B cell (primary cell): ENCODE results near the gene VIPR2. TPM values are rescaled to one million over a fixed set of nuclear protein-coding genes. Genes with fewer than 3 reads are reported as not detected.

ENCODE experiments used
- ATAC-seq: fragments of 200-7000 bp; cut with Tn5 transposase; one replicate; pipeline ENCODE4 v1.10.0; 2021; ENCODE audit warnings: low read depth, mild to moderate bottlenecking, moderate number of reproducible peaks, moderate library complexity
- CTCF ChIA-PET: fragments of 350-600 bp; sonication (Branson Sonifier 250); formaldehyde crosslinking; loops from one replicate; lab custom pipeline; 2021; ENCODE audit warnings: antibody characterized with exemption, inconsistent platforms; lab: Charles Lee
- POLR2A ChIA-PET: fragments of 350-600 bp; sonication (Branson Sonifier 250); formaldehyde crosslinking; loops from one replicate; lab custom pipeline; 2021; ENCODE audit warnings: antibody characterized with exemption; lab: Charles Lee
- DNase-seq: peaks from one replicate; pipeline ENCODE4 v3.0.0; 2013
- H2AFZ ChIP-seq: 2 replicates; pipeline ENCODE4 v1.6.1; 2012; ENCODE audit warnings: mild to moderate bottlenecking, low read depth, low read length; ENCODE audit not compliant: insufficient read depth, poor library complexity, severe bottlenecking
- H3K27ac ChIP-seq, 2 donors: 1 replicate in 1 of 2; 2 replicates in 1 of 2; pipeline ENCODE4 v1.5.1; 2012 to 2013; ENCODE audit warnings: low read length in 2 of 2, mild to moderate bottlenecking in 2 of 2, moderate library complexity in 1 of 2
- H3K27me3 ChIP-seq, 4 experiments: fragments of 200-600 bp in 1 of 4; sonication (generic) in 1 of 4; replicated peaks in 1 of 4; 1 replicate in 2 of 4; 2 replicates in 2 of 4; pipeline versions ENCODE4 v1.6.1 to v1.7.0; 2013 to 2016; ENCODE audit warnings: low read length in 3 of 4, mild to moderate bottlenecking in 2 of 4, mixed read lengths in 1 of 4, moderate library complexity in 1 of 4; ENCODE audit not compliant: insufficient read depth in 4 of 4, control insufficient read depth in 3 of 4; ENCODE audit errors: control extremely low read depth in 1 of 4
- H3K36me3 ChIP-seq, 2 experiments: replicated peaks in 1 of 2; 1 replicate in 1 of 2; 2 replicates in 1 of 2; pipeline versions ENCODE4 v1.6.1 to v1.7.1; 2013; ENCODE audit warnings: low read length in 1 of 2; ENCODE audit not compliant: insufficient read depth in 2 of 2, control insufficient read depth in 1 of 2; ENCODE audit errors: control extremely low read depth in 1 of 2, extremely low read depth in 1 of 2
- H3K4me1 ChIP-seq, 2 donors: fragments of 200-600 bp in 1 of 2; sonication (generic) in 1 of 2; 1 replicate in 1 of 2; 2 replicates in 1 of 2; pipeline versions ENCODE4 v1.5.1 to v1.6.1; 2013 to 2017; ENCODE audit warnings: low read length in 2 of 2; ENCODE audit not compliant: control insufficient read depth in 2 of 2, insufficient read depth in 2 of 2
- H3K4me2 ChIP-seq: replicated peaks from 2 replicates; pipeline ENCODE3; 2012; ENCODE audit warnings: mild to moderate bottlenecking, low read depth, low read length; ENCODE audit not compliant: poor library complexity, severe bottlenecking
- H3K4me3 ChIP-seq, 5 experiments: fragments of 200-600 bp in 1 of 5; sonication (generic) in 1 of 5; 1 replicate in 3 of 5; 2 replicates in 2 of 5; pipeline versions ENCODE4 v1.5.1 to v1.7.0; 2011 to 2016; ENCODE audit warnings: low read length in 4 of 5, mild to moderate bottlenecking in 4 of 5, low read depth in 2 of 5, control low read depth in 1 of 5, moderate library complexity in 1 of 5; ENCODE audit not compliant: insufficient read depth in 1 of 5; ENCODE audit errors: control extremely low read depth in 1 of 5, extremely low read depth in 1 of 5
- H3K79me2 ChIP-seq: fragments of 200-600 bp; sonication (generic); one replicate; pipeline ENCODE4 v1.6.0; 2016; ENCODE audit warnings: low read length; ENCODE audit not compliant: control insufficient read depth, insufficient read depth
- H3K9ac ChIP-seq: fragments of 200-600 bp; sonication (generic); 2 replicates; pipeline ENCODE4 v1.6.1; 2017; ENCODE audit warnings: mild to moderate bottlenecking, low read length, moderate library complexity
- H3K9me3 ChIP-seq, 3 donors: one replicate each; pipeline versions ENCODE4 v1.6.1 to v1.7.1; 2013; ENCODE audit warnings: low read length in 2 of 3; ENCODE audit not compliant: control insufficient read depth in 2 of 3, insufficient read depth in 1 of 3; ENCODE audit errors: control extremely low read depth in 1 of 3
- H4K20me1 ChIP-seq: 2 replicates; pipeline ENCODE4 v1.6.0; 2012; ENCODE audit warnings: mild to moderate bottlenecking, low read length; ENCODE audit not compliant: insufficient read depth, control insufficient read depth, poor library complexity, severe bottlenecking
- H3K27ac Mint-ChIP-seq: one replicate; pipeline ENCODE4 v1.8.0; 2021; ENCODE audit warnings: mixed read lengths
- H3K27me3 Mint-ChIP-seq: one replicate; pipeline ENCODE4 v1.8.0; 2021; ENCODE audit warnings: mixed read lengths
- H3K4me1 Mint-ChIP-seq: one replicate; pipeline ENCODE4 v1.8.0; 2021; ENCODE audit warnings: mixed read lengths
- H3K4me3 Mint-ChIP-seq: one replicate; pipeline ENCODE4 v1.8.0; 2021; ENCODE audit warnings: mixed read lengths
- H3K9me3 Mint-ChIP-seq: one replicate; pipeline ENCODE4 v1.8.0; 2022; ENCODE audit warnings: mixed read lengths; ENCODE audit not compliant: insufficient read depth
- EZH2 ChIP-seq: IDR thresholded peaks from 2 replicates; pipeline ENCODE4 v1.6.1; 2012; ENCODE audit warnings: borderline replicate concordance, low read depth, mild to moderate bottlenecking, moderate library complexity, low read length; ENCODE audit not compliant: insufficient read depth, poor library complexity, severe bottlenecking
- WGBS: methylation state at CpG from one replicate; pipeline ENCODE4 v1.1.5; 2013; ENCODE audit warnings: missing lambda C conversion rate; ENCODE audit not compliant: insufficient coverage; 5-methylcytosine and 5-hydroxymethylcytosine counted together
- intact Hi-C: fragments of 100-400 bp; cut with micrococcal nuclease; formaldehyde crosslinking; loops from one replicate; pipeline ENCODE4 v1.10.0; 2022
- polyA plus RNA-seq: library from polyadenylated mRNA; depleted of rRNA; stranded (reverse); fragments of >200 nt; gene quantifications from 2 replicates; pipeline ENCODE4 v1.2.3, GENCODE V29; 2012
- total RNA-seq, 2 donors: library from RNA; stranded (reverse); fragments of 120-200 nt in 1 of 2; gene quantifications; 1 replicate in 1 of 2; 2 replicates in 1 of 2; pipeline versions ENCODE4 v1.2.3 to v1.2.4, GENCODE V29; 2013 to 2022
- TF ChIP-seq, protein P1 (sequence below): fragments of 200-600 bp; IDR thresholded peaks from one replicate; pipeline ENCODE4 v1.8.0; 2022; ENCODE audit warnings: antibody characterized with exemption, mild to moderate bottlenecking

VIPR2 gene
- total and polyA plus RNA-seq, 2 donors (not counting 1 experiment from before 2014, with no cell fraction given), result not detected

GRCh38 chr7:159007996-159008389, 136.7 kb downstream of the VIPR2 start:
- ATAC-seq, result no peak
- POLR2A ChIA-PET, result no interaction called here
- TF ChIP-seq, protein P1, sequence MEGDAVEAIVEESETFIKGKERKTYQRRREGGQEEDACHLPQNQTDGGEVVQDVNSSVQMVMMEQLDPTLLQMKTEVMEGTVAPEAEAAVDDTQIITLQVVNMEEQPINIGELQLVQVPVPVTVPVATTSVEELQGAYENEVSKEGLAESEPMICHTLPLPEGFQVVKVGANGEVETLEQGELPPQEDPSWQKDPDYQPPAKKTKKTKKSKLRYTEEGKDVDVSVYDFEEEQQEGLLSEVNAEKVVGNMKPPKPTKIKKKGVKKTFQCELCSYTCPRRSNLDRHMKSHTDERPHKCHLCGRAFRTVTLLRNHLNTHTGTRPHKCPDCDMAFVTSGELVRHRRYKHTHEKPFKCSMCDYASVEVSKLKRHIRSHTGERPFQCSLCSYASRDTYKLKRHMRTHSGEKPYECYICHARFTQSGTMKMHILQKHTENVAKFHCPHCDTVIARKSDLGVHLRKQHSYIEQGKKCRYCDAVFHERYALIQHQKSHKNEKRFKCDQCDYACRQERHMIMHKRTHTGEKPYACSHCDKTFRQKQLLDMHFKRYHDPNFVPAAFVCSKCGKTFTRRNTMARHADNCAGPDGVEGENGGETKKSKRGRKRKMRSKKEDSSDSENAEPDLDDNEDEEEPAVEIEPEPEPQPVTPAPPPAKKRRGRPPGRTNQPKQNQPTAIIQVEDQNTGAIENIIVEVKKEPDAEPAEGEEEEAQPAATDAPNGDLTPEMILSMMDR, result no peak
- no peak for TF ChIP-seq EZH2

DNA sequence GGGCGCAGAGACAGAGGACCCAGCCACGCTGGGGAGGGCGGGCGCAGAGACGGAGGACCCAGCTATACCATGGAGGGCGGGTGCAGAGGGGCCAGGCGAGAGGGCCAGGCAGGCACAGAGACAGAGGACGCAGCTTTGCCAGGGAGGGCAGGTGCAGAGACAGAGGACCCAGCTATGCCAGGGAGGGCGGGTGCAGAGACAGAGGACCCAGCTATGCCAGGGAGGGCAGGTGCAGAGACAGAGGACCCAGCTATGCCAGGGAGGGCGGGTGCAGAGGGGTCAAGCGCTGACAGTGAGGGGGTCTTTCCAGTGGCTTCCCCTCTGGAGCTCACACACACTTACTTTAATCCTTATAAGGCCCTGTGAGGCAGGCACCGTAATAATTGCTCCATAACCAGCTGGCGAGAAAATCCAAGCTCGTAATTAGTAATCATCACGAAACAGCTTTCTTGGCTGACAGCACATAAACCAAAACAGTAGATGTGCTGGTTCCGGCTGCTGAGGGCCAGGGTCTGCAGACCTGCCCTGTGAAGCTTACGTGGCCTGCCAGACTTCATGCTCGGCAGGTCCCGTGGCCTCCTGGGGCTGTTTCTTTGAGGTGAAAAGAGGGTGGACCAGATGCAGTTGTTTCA, 137.2 kb downstream of the VIPR2 start:
- WGBS, result 90% methylated on average over 18 of the region's 19 CpGs
- TF ChIP-seq, protein P1, result no peak
- no peak for TF ChIP-seq EZH2
- Histone ChIP-seq H3K4me3 (no peak overlapping the region), H3K9ac (no peak overlapping the region), H3K4me2 (no peak overlapping the region), H3K9me3 (no peaks in the 10 kb centered on the region), H4K20me1 (no peaks in the 10 kb centered on the region), H3K4me1 (no peaks in the 10 kb centered on the region), H3K79me2 (no peaks in the 10 kb centered on the region), H2AFZ (no peak overlapping the region), H3K27me3 (no peaks in the 10 kb centered on the region), H3K27ac (no peak overlapping the region), H3K36me3 (no peaks in the 10 kb centered on the region)
- DNase-seq (no peak), ATAC-seq (no peak)
- H3K4me3 Mint-ChIP-seq, result no peak overlapping the region
- ChIA-PET CTCF (no interaction called here), POLR2A (no interaction called here)
- intact Hi-C loops, result no loop called here
- peaks cover 4% of the 10 kb centered on the region for H3K27me3 Mint-ChIP-seq
- H3K27ac Mint-ChIP-seq, result no peak overlapping the region
- H3K4me1 Mint-ChIP-seq, result no peaks in the 10 kb centered on the region
- H3K9me3 Mint-ChIP-seq, result no peaks in the 10 kb centered on the region

More at GRCh38 chr7:159007996-159008389, 136.7 kb downstream of the VIPR2 start:
- 100% methylated on average over 4 of the region's 5 CpGs for WGBS
- Histone ChIP-seq H4K20me1 (no peaks in the 10 kb centered on the region), H3K36me3 (no peaks in the 10 kb centered on the region), H3K27ac (no peak overlapping the region), H3K9me3 (peaks cover 0 to under 1% (median 0%) of the 10 kb centered on the region in 3 donors), H3K4me2 (no peak overlapping the region), H3K4me3 (no peak overlapping the region), H3K9ac (no peak overlapping the region), H3K27me3 (no peaks in the 10 kb centered on the region), H3K79me2 (no peaks in the 10 kb centered on the region), H2AFZ (no peak overlapping the region), H3K4me1 (no peaks in the 10 kb centered on the region)
- Mint-ChIP-seq H3K4me3 (no peak overlapping the region), H3K4me1 (no peaks in the 10 kb centered on the region), H3K27me3 (peaks cover 4% of the 10 kb centered on the region), H3K27ac (no peak overlapping the region), H3K9me3 (no peaks in the 10 kb centered on the region)
- intact Hi-C loops, result no loop called here
- CTCF ChIA-PET, result no interaction called here
- no peak for DNase-seq
